ENCODE measurements around the gene SHANK1. TPM values are rescaled to one million over a fixed set of nuclear protein-coding genes. Genes with fewer than 3 reads are reported as not detected.

SHANK1 gene
- total RNA-seq, 2 donors from 2014 or later: 0.22 to 0.29 TPM

DNA sequence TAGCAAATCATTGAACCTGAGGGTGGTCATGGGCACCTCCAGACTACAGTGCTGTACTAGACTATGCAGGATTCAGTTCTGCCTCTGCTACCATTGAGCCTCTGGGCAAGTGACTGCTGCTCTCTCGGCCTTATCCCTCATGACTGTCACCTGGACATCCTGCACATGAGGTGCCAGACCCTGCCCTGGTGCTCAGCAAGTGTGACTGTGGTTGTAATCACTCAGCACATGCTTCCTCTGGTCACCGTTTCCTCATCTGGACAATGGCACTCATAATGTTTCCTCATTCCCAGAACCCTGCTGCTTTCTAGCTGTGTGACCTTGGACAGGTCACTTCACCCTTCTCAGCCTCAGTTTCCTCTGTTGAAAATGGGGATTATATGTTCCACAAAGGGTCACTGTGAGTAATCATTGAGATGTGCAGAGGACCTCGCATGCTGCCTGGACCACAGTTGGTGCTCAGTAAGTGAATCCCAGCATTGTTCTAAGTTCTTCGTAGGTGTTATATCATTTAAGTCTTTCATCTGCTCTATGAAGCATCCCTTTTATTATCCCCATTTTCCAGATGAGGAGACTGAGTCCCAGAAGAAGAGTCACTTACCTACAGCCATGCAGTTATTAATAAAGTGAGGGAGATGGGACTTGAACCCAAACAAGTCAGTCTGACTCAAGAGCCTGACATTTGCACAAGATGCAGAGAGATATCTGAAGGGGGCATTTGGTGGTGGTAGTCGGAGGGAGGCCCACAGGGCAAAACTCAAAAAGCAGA is 83.1 kb downstream of the SHANK1 start:
- H3K27ac ChIP-seq: no peak overlapping the region
- no peaks in the 10 kb centered on the region for H3K36me3 ChIP-seq
- H3K9me3 ChIP-seq: peaks cover 5% of the 10 kb centered on the region
- no peak overlapping the region for H3K4me3 ChIP-seq
- DNase-seq: no peak
- H3K4me1 ChIP-seq: no peaks in the 10 kb centered on the region
- intact Hi-C loops (cut with DNase I): no loop called here
- peaks cover 28% of the 10 kb centered on the region for H3K27me3 ChIP-seq
- no peak overlapping the region for H3K9ac ChIP-seq (ENCODE audit: low read depth in 2 of 2, low read length in 2 of 2)
- TF ChIP-seq, protein P1, sequence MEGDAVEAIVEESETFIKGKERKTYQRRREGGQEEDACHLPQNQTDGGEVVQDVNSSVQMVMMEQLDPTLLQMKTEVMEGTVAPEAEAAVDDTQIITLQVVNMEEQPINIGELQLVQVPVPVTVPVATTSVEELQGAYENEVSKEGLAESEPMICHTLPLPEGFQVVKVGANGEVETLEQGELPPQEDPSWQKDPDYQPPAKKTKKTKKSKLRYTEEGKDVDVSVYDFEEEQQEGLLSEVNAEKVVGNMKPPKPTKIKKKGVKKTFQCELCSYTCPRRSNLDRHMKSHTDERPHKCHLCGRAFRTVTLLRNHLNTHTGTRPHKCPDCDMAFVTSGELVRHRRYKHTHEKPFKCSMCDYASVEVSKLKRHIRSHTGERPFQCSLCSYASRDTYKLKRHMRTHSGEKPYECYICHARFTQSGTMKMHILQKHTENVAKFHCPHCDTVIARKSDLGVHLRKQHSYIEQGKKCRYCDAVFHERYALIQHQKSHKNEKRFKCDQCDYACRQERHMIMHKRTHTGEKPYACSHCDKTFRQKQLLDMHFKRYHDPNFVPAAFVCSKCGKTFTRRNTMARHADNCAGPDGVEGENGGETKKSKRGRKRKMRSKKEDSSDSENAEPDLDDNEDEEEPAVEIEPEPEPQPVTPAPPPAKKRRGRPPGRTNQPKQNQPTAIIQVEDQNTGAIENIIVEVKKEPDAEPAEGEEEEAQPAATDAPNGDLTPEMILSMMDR (IDR thresholded peaks at IDR 0.05): no peak

DNA sequence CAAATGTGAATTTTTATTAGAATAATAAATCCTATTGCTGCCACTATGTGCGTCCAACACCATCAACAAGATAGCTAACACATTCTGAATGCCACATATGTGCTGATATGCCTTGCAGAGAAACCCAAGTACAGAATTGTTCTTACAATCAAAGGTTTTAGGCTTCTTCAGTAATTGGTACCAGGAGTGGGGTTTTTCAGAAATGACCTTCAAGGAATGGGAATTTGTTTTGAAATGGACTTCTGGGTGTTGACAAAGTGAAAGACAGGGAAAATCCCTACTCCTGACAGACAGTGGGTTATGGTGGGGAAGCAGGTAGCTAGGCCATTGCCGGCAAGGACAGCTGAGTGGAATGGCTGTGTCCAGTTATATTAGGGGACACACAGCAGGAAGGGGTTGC is 85.6 kb downstream of the SHANK1 start:
- TF ChIP-seq, protein P1 (IDR thresholded peaks at IDR 0.05): no peak
- no peak overlapping the region for H3K9ac ChIP-seq (ENCODE audit: low read depth in 2 of 2, low read length in 2 of 2)
- DNase-seq: no peak
- intact Hi-C loops (cut with DNase I): no loop called here
- no peak overlapping the region for H3K27ac ChIP-seq
- no peaks in the 10 kb centered on the region for H3K36me3 ChIP-seq
- H3K9me3 ChIP-seq: peaks cover 5% of the 10 kb centered on the region
- peaks cover 11% of the 10 kb centered on the region for H3K27me3 ChIP-seq
- H3K4me1 ChIP-seq: no peaks in the 10 kb centered on the region
- H3K4me3 ChIP-seq: no peak overlapping the region

DNA sequence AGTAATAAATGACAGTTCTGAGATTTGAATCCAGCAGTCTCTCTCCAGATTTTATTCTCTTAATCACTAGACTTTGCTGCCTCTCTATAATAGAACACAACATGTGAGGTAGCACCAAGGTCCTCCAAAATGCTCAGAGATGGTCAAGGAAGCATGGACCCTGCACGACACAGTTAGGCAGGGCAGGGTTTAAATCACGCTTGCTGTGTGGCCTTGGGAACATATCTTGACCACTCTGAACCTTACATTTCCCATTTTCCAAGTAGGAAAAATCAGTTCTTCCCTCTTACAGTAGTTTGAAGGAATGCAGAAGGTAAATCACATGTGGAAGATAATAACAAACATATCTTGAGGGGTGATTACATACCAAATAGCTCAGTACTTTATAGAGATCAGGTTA is 86.2 kb downstream of the SHANK1 start:
- H3K27me3 ChIP-seq: peaks cover 6% of the 10 kb centered on the region
- TF ChIP-seq, protein P1 (IDR thresholded peaks at IDR 0.05): no peak
- no peaks in the 10 kb centered on the region for H3K36me3 ChIP-seq
- no peak overlapping the region for H3K9ac ChIP-seq (ENCODE audit: low read depth in 2 of 2, low read length in 2 of 2)
- peaks cover 5% of the 10 kb centered on the region for H3K9me3 ChIP-seq
- no peak overlapping the region for H3K27ac ChIP-seq
- DNase-seq: no peak
- intact Hi-C loops (cut with DNase I): no loop called here
- no peak overlapping the region for H3K4me3 ChIP-seq
- H3K4me1 ChIP-seq: no peaks in the 10 kb centered on the region

DNA sequence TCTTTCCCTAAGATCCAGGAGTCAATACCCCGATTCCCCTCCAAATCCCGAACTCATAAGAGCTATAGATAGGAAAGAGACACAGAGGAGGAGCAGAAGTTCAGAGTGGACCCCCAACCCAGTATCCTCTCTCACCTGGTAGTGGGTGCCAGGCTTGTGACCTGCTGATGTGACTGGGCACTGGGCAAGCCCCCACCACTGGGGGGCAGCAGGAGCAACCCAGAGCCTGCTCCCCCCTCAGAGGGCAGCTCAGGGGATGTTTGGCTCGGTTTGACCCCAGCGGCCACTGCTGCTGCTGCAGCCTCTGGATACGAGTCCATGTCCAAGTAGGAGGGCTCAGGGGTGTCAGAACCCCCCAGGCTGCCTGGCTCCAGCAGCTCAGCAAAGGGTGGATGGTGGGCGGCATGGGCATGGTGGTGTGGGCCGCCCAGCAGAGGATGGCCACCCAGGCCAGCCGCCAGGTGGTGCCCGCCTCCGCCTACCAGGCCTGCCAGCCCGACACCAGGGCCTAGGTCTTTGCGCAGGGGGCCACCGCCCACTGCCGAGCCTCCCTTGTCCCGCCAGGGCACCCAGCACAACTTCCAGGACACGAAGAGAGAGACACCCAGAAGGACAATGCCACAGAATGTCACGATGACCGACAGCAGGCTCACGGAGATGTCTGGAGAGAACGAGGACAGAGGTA is 87.3 kb downstream of the SHANK1 start:
- no peak for DNase-seq
- Histone ChIP-seq H3K9me3 (peaks cover 5% of the 10 kb centered on the region), H3K4me3 (no peak overlapping the region), H3K27ac (no peak overlapping the region), H3K4me1 (no peaks in the 10 kb centered on the region), H3K27me3 (no peaks in the 10 kb centered on the region), H3K36me3 (no peaks in the 10 kb centered on the region), H3K9ac (ENCODE audit: low read depth in 2 of 2, low read length in 2 of 2) (no peak overlapping the region)
- TF ChIP-seq, protein P1 (IDR thresholded peaks at IDR 0.05): no peak
- intact Hi-C loops (cut with DNase I): no loop called here

DNA sequence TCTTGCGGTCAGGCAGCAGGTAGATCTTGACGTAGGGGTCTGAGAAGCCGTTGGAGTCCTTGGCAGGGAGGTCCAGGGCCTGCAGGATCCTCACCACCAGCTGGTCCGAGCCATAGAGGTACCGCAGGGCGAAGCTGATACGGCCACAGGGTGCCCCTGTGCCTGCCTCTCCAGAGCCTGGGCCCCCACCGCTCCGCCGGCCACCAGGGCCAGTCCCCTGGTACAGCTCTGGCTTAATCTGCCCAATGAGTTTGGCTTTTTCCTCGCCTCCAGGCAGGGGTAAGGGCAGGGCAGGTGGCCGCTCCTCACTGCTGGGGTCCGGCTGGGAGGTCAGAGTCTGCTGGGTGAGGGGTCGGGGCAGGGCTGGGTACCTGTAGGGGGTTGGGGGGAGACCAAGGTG is 89.8 kb downstream of the SHANK1 start:
- TF ChIP-seq, protein P1 (IDR thresholded peaks at IDR 0.05): no peak
- no peaks in the 10 kb centered on the region for H3K36me3 ChIP-seq
- no peak overlapping the region for H3K27ac ChIP-seq
- no peaks in the 10 kb centered on the region for H3K4me1 ChIP-seq
- H3K4me3 ChIP-seq: no peak overlapping the region
- H3K9ac ChIP-seq (ENCODE audit: low read depth in 2 of 2, low read length in 2 of 2): no peak overlapping the region
- H3K27me3 ChIP-seq: no peaks in the 10 kb centered on the region
- DNase-seq: no peak
- intact Hi-C loops (cut with DNase I): no loop called here
- peaks cover 5% of the 10 kb centered on the region for H3K9me3 ChIP-seq

All from colonic mucosa (tissue), 4 donors.